Ishikawa (cell line): ENCODE data around the gene SAFB.

Experiments used
- CEBPB ChIP-seq: IDR thresholded peaks from 2 replicates; pipeline ENCODE4 v1.6.1; 2012
- CREB1 ChIP-seq: IDR thresholded peaks from 2 replicates; pipeline ENCODE4 v1.6.1; 2012; ENCODE audit warnings: low read depth
- EGR1 ChIP-seq: IDR thresholded peaks from 2 replicates; pipeline ENCODE4 v1.6.1; 2012
- EP300 ChIP-seq: IDR thresholded peaks from 2 replicates; pipeline ENCODE4 v1.6.1; 2012; ENCODE audit warnings: borderline replicate concordance
- FOXM1 ChIP-seq: IDR thresholded peaks from 2 replicates; pipeline ENCODE4 v1.6.1; 2012; ENCODE audit warnings: low read depth, borderline replicate concordance
- MAX ChIP-seq: IDR thresholded peaks from 2 replicates; pipeline ENCODE4 v1.6.1; 2012
- NFIC ChIP-seq: IDR thresholded peaks from 2 replicates; pipeline ENCODE4 v1.6.1; 2012
- RAD21 ChIP-seq: IDR thresholded peaks from 2 replicates; pipeline ENCODE4 v1.6.1; 2012; ENCODE audit warnings: low read depth
- REST ChIP-seq: IDR thresholded peaks from 2 replicates; pipeline ENCODE4 v1.6.1; 2012; ENCODE audit warnings: low read depth, mild to moderate bottlenecking
- TAF1 ChIP-seq: IDR thresholded peaks from 2 replicates; pipeline ENCODE4 v1.6.1; 2012; ENCODE audit warnings: low read depth, mild to moderate bottlenecking
- TCF12 ChIP-seq: IDR thresholded peaks from 2 replicates; pipeline ENCODE4 v1.6.1; 2012; ENCODE audit warnings: low read depth
- TEAD4 ChIP-seq: IDR thresholded peaks from 2 replicates; pipeline ENCODE4 v1.6.1; 2012
- USF1 ChIP-seq: IDR thresholded peaks from 2 replicates; pipeline ENCODE4 v1.6.1; 2012
- YY1 ChIP-seq: IDR thresholded peaks from 2 replicates; pipeline ENCODE4 v1.6.1; 2012; ENCODE audit warnings: low read depth
- ZBTB7A ChIP-seq: IDR thresholded peaks from 2 replicates; pipeline ENCODE4 v1.6.1; 2012; ENCODE audit warnings: low read depth

Gene SAFB

GRCh38 chr19:5588906-5589676, 33.8 kb upstream of the SAFB start:
- TF ChIP-seq REST (no peak), FOXM1 (no peak), YY1 (no peak), TAF1 (no peak)

- no peak for TF ChIP-seq ZBTB7A
Observed at GRCh38 chr19:5590151-5590864, 32.6 kb upstream of the SAFB start.

GRCh38 chr19:5590865-5591154, 32.1 kb upstream of the SAFB start:
- no peak for TF ChIP-seq ZBTB7A
- TF ChIP-seq TEAD4, result no peak
- no peak for TF ChIP-seq REST
- TF ChIP-seq MAX, result no peak
- TF ChIP-seq CREB1, result no peak
- no peak for TF ChIP-seq YY1
- TF ChIP-seq EGR1, result no peak
- no peak for TF ChIP-seq TAF1

GRCh38 chr19:5591476-5591875, 31.4 kb upstream of the SAFB start:
- TF ChIP-seq CREB1, result no peak
- TF ChIP-seq RAD21, result no peak
- TF ChIP-seq CEBPB, result no peak
- TF ChIP-seq TAF1, result no peak
- TF ChIP-seq EGR1, result no peak
- TF ChIP-seq ZBTB7A, result no peak
- no peak for TF ChIP-seq TCF12
- TF ChIP-seq REST, result no peak
- no peak for TF ChIP-seq MAX
- TF ChIP-seq EP300, result no peak
- no peak for TF ChIP-seq FOXM1
- TF ChIP-seq YY1, result no peak
- TF ChIP-seq TEAD4, result no peak
- TF ChIP-seq USF1, result no peak
- TF ChIP-seq NFIC, result no peak

- TF ChIP-seq YY1 (no peak), REST (no peak), TCF12 (no peak), EP300 (no peak), USF1 (no peak), TAF1 (no peak), FOXM1 (no peak)
Observed at GRCh38 chr19:5592531-5593342, 30.1 kb upstream of the SAFB start.
